RWPE1 (cell line): Measurements from ENCODE around the gene DNAJB6.

ENCODE experiments used
- CTCF ChIA-PET: fragments of 350-600 bp; sonication (Branson Sonifier 250); formaldehyde crosslinking; extraction: SDS; loops from one replicate; lab custom pipeline; 2021; lab: Yijun Ruan, JAX
- POLR2A ChIA-PET: fragments of 400-600 bp; formaldehyde crosslinking; extraction: SDS; loops from one replicate; lab custom pipeline; 2020; ENCODE audit warnings: antibody characterized with exemption; ENCODE audit not compliant: low non-redundant PET; lab: Yijun Ruan, JAX
- DNase-seq: peaks from one replicate; pipeline ENCODE4 v3.0.0; 2012; ENCODE audit warnings: low spot score
- H3K27ac ChIP-seq: fragments of 450-650 bp; 2 replicates; pipeline ENCODE4 v1.5.1; 2017
- CTCF ChIP-seq: fragments of 450-650 bp; conservative IDR thresholded peaks from 2 replicates; pipeline ENCODE4 v1.5.1; 2017; ENCODE audit warnings: low read depth, mild to moderate bottlenecking

Gene DNAJB6

GRCh38 chr7:157361537-157361936 lies 24.7 kb downstream of the DNAJB6 start:
- H3K27ac ChIP-seq: no peak overlapping the region
- no peak for DNase-seq
- TF ChIP-seq CTCF: no peak
- ChIA-PET CTCF (no interaction called here), POLR2A (no interaction called here)

DNA sequence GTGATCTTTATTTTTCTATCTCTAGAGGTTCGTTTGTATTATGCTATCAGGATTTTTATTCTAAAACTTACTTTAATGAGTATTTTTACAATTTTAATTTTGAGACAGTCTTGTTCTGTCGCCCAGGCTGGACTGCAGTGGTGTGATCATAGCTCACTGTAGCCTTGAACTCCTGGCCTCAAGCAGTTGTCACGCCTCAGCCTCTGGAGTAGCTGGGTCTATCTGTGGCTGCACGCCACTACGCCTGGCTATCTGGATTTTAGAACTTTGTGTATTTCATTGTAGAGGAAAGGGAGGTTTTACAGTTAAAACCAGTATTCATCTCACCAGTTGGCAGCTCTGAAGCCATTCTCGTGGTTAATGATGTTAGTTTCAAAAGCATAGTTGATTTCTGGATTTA lies 25.9 kb downstream of the DNAJB6 start:
- CTCF ChIA-PET: interaction anchor here (0.6 kb wide), 1 partner anchor 35 kb away, joined by 3 read pairs; no protein-coding TSS in a partner anchor
- TF ChIP-seq CTCF: no peak
- POLR2A ChIA-PET: no interaction called here
- DNase-seq: no peak
- H3K27ac ChIP-seq: peak overlapping the region; percentile 6; the same call in 1 of the 2 replicates

DNA sequence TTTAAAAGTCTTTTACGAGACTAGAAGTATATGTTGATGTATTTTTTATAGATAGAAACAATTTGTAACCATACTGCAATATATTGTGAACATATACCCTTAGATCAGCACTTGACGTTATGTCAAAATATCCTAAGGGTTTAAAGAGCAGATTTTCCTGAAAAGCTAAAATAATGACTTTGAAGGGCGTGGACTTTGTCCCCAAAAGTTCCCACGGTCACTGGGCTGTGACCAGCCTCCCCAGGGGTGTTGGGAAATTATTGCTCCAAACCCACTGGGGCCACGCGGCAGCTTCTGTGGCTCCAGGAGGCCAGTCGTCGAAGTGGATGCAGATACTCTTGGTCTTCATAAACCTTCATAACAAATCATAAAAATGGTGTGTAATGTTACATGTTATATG lies 29.9 kb downstream of the DNAJB6 start:
- CTCF ChIA-PET: no interaction called here
- H3K27ac ChIP-seq: no peak overlapping the region
- no peak for DNase-seq
- TF ChIP-seq CTCF: no peak
- POLR2A ChIA-PET: no interaction called here

- ChIA-PET CTCF (no interaction called here), POLR2A (no interaction called here)
- no peak overlapping the region for H3K27ac ChIP-seq
- no peak for DNase-seq
- TF ChIP-seq CTCF: no peak
Observed at GRCh38 chr7:157368955-157369354, 32.2 kb downstream of the DNAJB6 start.

GRCh38 chr7:157370742-157371141 lies 33.9 kb downstream of the DNAJB6 start:
- POLR2A ChIA-PET: no interaction called here
- H3K27ac ChIP-seq: no peak overlapping the region
- no peak for TF ChIP-seq CTCF
- no peak for DNase-seq
- CTCF ChIA-PET: no interaction called here

GRCh38 chr7:157371296-157371695 lies 34.5 kb downstream of the DNAJB6 start:
- H3K27ac ChIP-seq: no peak overlapping the region
- ChIA-PET CTCF (no interaction called here), POLR2A (no interaction called here)
- TF ChIP-seq CTCF: no peak
- no peak for DNase-seq
